Activated CD8-positive, alpha-beta memory T cell treated with anti-CD3 and anti-CD28 coated beads for 1 hour (primary cell): ENCODE results near the gene APBB3.
"Not testable (repeated sequence)": the region's sequence is repeated elsewhere in the genome, so short reads cannot be mapped to it uniquely, and the experiment has no call there.

Experiments
- DNase-seq, 2 donors: peaks; one replicate each; pipeline ENCODE4 v3.0.0-alpha.2; 2020; ENCODE audit warnings: low read depth in 1 of 2; ENCODE audit errors: extremely low read depth in 1 of 2

Gene APBB3

GRCh38 chr5:140564196-140565023 lies at the start of gene APBB3, which contains the start of gene SLC35A4:
TSS of gene APBB3 (minus strand) at chr5:140564598. CDS start at chr5:140564245, 353 bp downstream.
TSS of gene SLC35A4 (plus strand) at chr5:140564828. CDS start at chr5:140567170, 2,342 bp downstream.
- DNase-seq = peak; percentile 89 to 90

- DNase-seq = no peak
Measured at GRCh38 chr5:140611020-140611521, 46.7 kb upstream of the APBB3 start.

GRCh38 chr5:140609126-140609525 lies 44.7 kb upstream of the APBB3 start:
- DNase-seq = no peak

- DNase-seq = no peak
Measured at GRCh38 chr5:140608722-140609121, 44.3 kb upstream of the APBB3 start.

GRCh38 chr5:140607031-140607430 lies 42.6 kb upstream of the APBB3 start:
- DNase-seq = no peak

GRCh38 chr5:140605879-140606278 lies 41.5 kb upstream of the APBB3 start:
- no peak for DNase-seq

GRCh38 chr5:140603734-140604133 lies 39.3 kb upstream of the APBB3 start:
- DNase-seq = no peak

GRCh38 chr5:140603446-140603698 lies 39.0 kb upstream of the APBB3 start:
- DNase-seq = not testable (repeated sequence)

- no peak for DNase-seq
Measured at GRCh38 chr5:140602147-140602546, 37.7 kb upstream of the APBB3 start.

- no peak for DNase-seq
Measured at GRCh38 chr5:140600096-140600495, 35.7 kb upstream of the APBB3 start.

- DNase-seq = no peak
Measured at GRCh38 chr5:140598836-140599235, 34.4 kb upstream of the APBB3 start.

GRCh38 chr5:140596321-140596741 lies 31.9 kb upstream of the APBB3 start:
- no peak for DNase-seq

- no peak for DNase-seq
Measured at GRCh38 chr5:140595538-140596300, 31.3 kb upstream of the APBB3 start.

GRCh38 chr5:140594169-140594568 lies 29.8 kb upstream of the APBB3 start:
- no peak for DNase-seq

GRCh38 chr5:140593070-140593469 lies 28.7 kb upstream of the APBB3 start:
- DNase-seq = not testable (repeated sequence)

- no peak for DNase-seq
Measured at GRCh38 chr5:140591747-140592372, 27.5 kb upstream of the APBB3 start.

GRCh38 chr5:140590861-140591260 lies 26.5 kb upstream of the APBB3 start:
- DNase-seq = no peak

- no peak for DNase-seq
Measured at GRCh38 chr5:140588311-140589070, 24.1 kb upstream of the APBB3 start.

- no peak for DNase-seq
Measured at GRCh38 chr5:140587495-140587894, 23.1 kb upstream of the APBB3 start.

- DNase-seq = not testable (repeated sequence)
Measured at GRCh38 chr5:140579188-140579747, 14.9 kb upstream of the APBB3 start.
